Neural progenitor cell (in vitro differentiated cells): ENCODE data around the gene YAP1.

Source experiments
- EZH2 ChIP-seq: fragments of 200-600 bp; sonication (generic); IDR thresholded peaks from 2 replicates; pipeline ENCODE4 v1.6.1; 2017; ENCODE audit warnings: antibody characterized with exemption, mild to moderate bottlenecking, moderate library complexity
- TF ChIP-seq, protein P1 (sequence below): fragments of 200-600 bp; sonication (generic); IDR thresholded peaks from 2 replicates; pipeline ENCODE4 v1.5.1; 2017; ENCODE audit warnings: antibody characterized with exemption, mild to moderate bottlenecking

DNA sequence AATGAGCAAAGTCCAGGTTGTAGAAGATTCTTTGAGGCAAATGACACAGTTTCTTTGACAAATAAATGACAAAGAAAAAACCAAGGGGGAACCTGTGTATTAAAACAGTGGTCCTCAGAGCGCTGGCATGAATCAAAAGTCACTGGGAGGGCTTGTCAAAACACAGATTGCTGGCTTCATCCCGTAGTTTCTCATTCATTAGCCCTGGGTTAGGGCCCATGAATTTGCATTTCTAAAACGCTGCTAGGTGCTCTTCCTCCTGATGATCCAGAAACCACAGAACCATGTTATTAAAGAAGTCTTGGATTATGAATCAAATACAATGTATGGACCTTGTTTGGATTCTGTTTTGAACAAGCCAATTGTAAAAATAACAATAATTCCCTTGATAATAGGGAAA, 92.7 kb downstream of the YAP1 start:
- TF ChIP-seq, protein P1, sequence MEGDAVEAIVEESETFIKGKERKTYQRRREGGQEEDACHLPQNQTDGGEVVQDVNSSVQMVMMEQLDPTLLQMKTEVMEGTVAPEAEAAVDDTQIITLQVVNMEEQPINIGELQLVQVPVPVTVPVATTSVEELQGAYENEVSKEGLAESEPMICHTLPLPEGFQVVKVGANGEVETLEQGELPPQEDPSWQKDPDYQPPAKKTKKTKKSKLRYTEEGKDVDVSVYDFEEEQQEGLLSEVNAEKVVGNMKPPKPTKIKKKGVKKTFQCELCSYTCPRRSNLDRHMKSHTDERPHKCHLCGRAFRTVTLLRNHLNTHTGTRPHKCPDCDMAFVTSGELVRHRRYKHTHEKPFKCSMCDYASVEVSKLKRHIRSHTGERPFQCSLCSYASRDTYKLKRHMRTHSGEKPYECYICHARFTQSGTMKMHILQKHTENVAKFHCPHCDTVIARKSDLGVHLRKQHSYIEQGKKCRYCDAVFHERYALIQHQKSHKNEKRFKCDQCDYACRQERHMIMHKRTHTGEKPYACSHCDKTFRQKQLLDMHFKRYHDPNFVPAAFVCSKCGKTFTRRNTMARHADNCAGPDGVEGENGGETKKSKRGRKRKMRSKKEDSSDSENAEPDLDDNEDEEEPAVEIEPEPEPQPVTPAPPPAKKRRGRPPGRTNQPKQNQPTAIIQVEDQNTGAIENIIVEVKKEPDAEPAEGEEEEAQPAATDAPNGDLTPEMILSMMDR: no peak
- no peak for TF ChIP-seq EZH2
